Psoas muscle (tissue), 8 donors: ENCODE results near the gene PI3. TPM values are rescaled to one million over a fixed set of nuclear protein-coding genes. Genes with fewer than 3 reads are reported as not detected.
"Not testable (repeated sequence)": the region's sequence is repeated elsewhere in the genome, so short reads cannot be mapped to it uniquely, and the experiment has no call there.

Experiments
- ATAC-seq, 4 donors: fragments of 200-7000 bp; cut with Tn5 transposase; one replicate each; pipeline ENCODE4 v1.9.1; 2020; ENCODE audit warnings: moderate library complexity in 3 of 4, mild to moderate bottlenecking in 2 of 4
- DNase-seq, 2 donors: peaks; one replicate each; pipeline ENCODE4 v3.0.0-alpha.2; 2020
- H3K27ac ChIP-seq: fragments of 200-600 bp; one replicate; pipeline ENCODE4 v1.8.0; 2022
- H3K27me3 ChIP-seq, 3 donors: fragments of 200-600 bp in 1 of 3; one replicate each; pipeline versions ENCODE4 v1.6.1 to v1.8.0; 2013 to 2022; ENCODE audit warnings: low read length in 2 of 3, mild to moderate bottlenecking in 2 of 3, moderate library complexity in 1 of 3; ENCODE audit not compliant: insufficient read depth in 3 of 3
- H3K36me3 ChIP-seq, 2 donors: fragments of 200-600 bp in 1 of 2; one replicate each; pipeline versions ENCODE4 v1.6.1 to v1.8.0; 2013 to 2022; ENCODE audit warnings: low read depth in 1 of 2, mild to moderate bottlenecking in 1 of 2, moderate library complexity in 1 of 2; ENCODE audit not compliant: insufficient read depth in 1 of 2
- H3K4me1 ChIP-seq: fragments of 200-600 bp; one replicate; pipeline ENCODE4 v1.8.0; 2022
- H3K4me3 ChIP-seq: fragments of 200-600 bp; one replicate; pipeline ENCODE4 v1.8.0; 2022; ENCODE audit warnings: mild to moderate bottlenecking
- H3K9me3 ChIP-seq: fragments of 200-600 bp; one replicate; pipeline ENCODE4 v1.8.0; 2022
- CTCF ChIP-seq: fragments of 200-600 bp; IDR thresholded peaks from one replicate; pipeline ENCODE4 v1.8.0; 2022; ENCODE audit warnings: antibody characterized with exemption
- WGBS, 3 donors: extraction: QIAGEN DNeasy Blood & Tissue Kit; methylation state at CpG; one replicate each; pipeline versions ENCODE4 v1.1.6 to v1.1.7; 2013; 5-methylcytosine and 5-hydroxymethylcytosine counted together
- intact Hi-C, 2 donors: fragments of 100-400 bp; cut with DNase I; formaldehyde crosslinking; loops; one replicate each; pipeline versions ENCODE4 v1.11.0 to v1.14.2; 2022
- long read RNA-seq, 2 donors: library from polyadenylated mRNA; unstranded; transcript quantifications; one replicate each; pipeline ENCODE4 v2.0.0, GENCODE V29; 2021
- polyA plus RNA-seq, 3 donors: library from polyadenylated mRNA; stranded (reverse); fragments of 200-250 nt; gene quantifications; one replicate each; pipeline ENCODE4 v1.2.3, GENCODE V29; 2013
- total RNA-seq, 4 donors: library from RNA; stranded (reverse); fragmentation: NEBNext Ultra II Directional in 2 of 4; extraction: Animal tissue kit (Norgen Biotek cat#: 25700) in 2 of 4; gene quantifications; one replicate each; pipeline versions ENCODE4 v1.2.1 to v1.2.4, GENCODE V29; 2021 to 2023
- donor health status: healthy with polysubstance abuse.
- donor health status: DM: no; HTN: no; CAD: no; lungs with moderate emphysema.
- donor health status: Bipolar disorder and iron deficiency.
- donor health status: healthy.
- donor health status: DM: yes; HTN: yes; CAD: no.
- donor health status: DM: no; HTN: no; CAD: no.
- donor health status: DM: no; HTN: no; CAD: no.
- donor health status: DM: yes; HTN: yes; CAD: no.

PI3 gene
- total RNA-seq (under 1 TPM in 2 of 4 donors, not detected in 2; 0.40 to 0.54 TPM), polyA plus RNA-seq (under 1 TPM; 0.18 to 0.38 (median 0.18) TPM)
- long read RNA-seq, donor 1 = 0 reads
- long read RNA-seq, donor 2 = 0 reads

DNA sequence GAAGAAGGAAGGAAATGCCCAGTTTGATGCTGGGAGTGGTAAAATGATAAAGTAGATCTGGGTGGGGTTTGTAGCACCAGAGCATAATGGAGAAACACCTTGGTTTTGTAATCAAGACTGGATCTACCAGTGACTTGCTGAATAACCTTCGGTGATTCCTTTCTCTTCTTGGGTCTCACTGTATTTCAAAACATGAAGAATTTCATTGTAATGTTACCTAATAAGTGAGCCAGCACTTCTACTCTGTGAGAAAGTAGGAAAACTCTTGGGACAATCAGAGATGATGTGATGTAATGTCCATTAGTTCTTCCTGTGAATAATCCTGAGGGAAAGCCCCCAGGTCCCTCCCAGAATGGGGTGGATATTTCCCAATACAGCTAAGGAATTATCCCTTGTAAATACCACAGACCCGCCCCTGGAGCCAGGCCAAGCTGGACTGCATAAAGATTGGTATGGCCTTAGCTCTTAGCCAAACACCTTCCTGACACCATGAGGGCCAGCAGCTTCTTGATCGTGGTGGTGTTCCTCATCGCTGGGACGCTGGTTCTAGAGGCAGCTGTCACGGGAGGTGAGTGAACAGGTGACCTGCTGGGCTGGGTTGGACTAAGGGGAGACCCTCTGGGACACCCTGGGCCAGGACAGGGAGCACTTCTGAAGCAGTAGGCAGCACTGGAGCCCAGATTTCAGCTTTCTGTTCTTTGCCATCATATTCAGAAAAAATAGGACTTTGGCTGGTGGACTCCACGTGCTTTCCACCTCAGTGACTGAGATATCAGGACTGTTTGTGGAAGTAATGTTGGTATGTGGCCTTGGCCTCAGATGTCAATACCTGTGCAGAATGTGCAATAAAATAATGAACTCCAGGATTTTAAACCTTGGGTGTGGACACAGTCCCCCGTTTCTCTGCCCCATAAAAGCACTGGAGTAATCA, at the start of gene PI3:
PI3 (plus strand) TSS at position 469 of the 931 bp plus-strand sequence; CDS start at position 490, 21 bp downstream.
- intact Hi-C loops = no loop called here
- Histone ChIP-seq H3K9me3 (no peaks in the 10 kb centered on the region), H3K4me1 (no peaks in the 10 kb centered on the region), H3K4me3 (no peak within 1 kb of the TSS), H3K27ac (no peak within 1 kb of the TSS), H3K27me3 (peaks cover 0 to 4% (median 0%) of the 10 kb centered on the region in 3 donors), H3K36me3 (no peaks in the 10 kb centered on the region)
- DNase-seq (no peak), ATAC-seq (no peak)
- 61 to 76% (median 62%) methylated on average over 8 of the region's 8 CpGs for WGBS, 3 donors
- TF ChIP-seq CTCF = no peak

DNA sequence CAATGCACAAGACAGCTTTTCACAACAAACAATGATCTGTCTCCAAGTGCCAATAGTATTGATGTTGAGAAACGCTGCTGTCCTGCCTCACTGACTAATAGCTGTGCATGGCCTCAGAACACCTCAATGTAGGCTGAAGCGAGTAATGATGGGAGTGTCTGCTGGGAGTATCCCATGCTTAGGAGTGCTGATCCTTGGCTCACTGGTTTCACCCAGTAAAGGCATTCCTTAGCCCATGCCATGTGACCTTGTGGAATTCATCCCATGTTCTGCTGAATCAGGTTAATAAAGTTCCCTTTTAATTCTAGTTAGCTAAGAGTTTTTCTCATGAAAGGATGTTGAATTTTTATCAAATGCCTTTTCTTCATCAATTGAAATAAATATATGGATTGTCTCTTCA, 46.6 kb upstream of the PI3 start:
- DNase-seq (no peak), ATAC-seq (no peak)
- no peak for TF ChIP-seq CTCF
- Histone ChIP-seq H3K4me3 (no peak overlapping the region), H3K36me3 (no peaks in the 10 kb centered on the region), H3K27ac (no peak overlapping the region), H3K9me3 (no peaks in the 10 kb centered on the region), H3K4me1 (no peaks in the 10 kb centered on the region), H3K27me3 (peaks cover 0 to 16% (median 10%) of the 10 kb centered on the region in 3 donors)
- intact Hi-C loops = no loop called here
- 63 to 72% (median 65%) methylated on average over 2 of the region's 2 CpGs for WGBS, 3 donors

GRCh38 chr20:45136911-45137310, 37.8 kb upstream of the PI3 start:
- Histone ChIP-seq H3K9me3 (no peaks in the 10 kb centered on the region), H3K36me3 (no peaks in the 10 kb centered on the region), H3K4me1 (no peaks in the 10 kb centered on the region), H3K27ac (no peak overlapping the region), H3K27me3 (peaks cover 0 to 11% (median 6%) of the 10 kb centered on the region in 3 donors), H3K4me3 (no peak overlapping the region)
- TF ChIP-seq CTCF = no peak
- intact Hi-C loops = no loop called here
- ATAC-seq = no peak
- 37 to 74% (median 66%) methylated on average over 2 of the region's 2 CpGs for WGBS, 3 donors
- no peak for DNase-seq

DNA sequence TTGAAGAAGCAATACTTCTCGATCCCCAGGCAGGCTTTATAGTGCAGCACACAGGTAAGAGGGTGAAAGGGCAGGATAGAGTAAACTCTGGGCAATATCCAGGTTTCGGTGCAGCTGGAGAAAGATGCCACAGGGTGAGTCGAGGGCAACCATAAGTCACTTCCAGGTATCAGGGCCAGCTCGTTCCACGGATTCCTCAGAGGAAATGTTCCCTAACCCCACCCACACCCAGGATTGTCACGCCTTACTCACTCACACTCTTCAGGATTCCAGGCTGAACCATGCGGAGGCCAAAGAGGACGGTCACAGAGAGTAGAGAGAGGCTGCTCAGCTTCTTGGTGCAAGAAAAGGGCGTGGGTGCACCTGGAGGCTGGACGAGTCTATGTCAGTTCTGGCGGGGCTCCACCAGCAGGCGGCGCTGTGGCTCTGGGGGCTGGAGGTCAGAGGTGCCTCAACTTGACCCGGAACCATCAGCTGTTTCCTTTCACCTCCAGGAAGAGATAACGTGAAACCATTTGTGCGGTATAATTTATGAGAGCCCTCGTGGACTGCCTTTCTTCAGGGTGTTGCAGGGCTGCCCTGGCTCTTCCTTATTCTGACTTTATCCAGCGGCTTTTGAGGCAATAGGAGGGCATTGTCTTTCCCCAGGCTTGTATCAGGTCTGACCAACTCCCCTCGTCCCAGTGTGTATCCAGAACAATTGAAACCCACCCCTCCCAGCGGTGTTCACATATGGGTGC, 36.0 kb upstream of the PI3 start:
- intact Hi-C loops = no loop called here
- 34 to 37% (median 34%) methylated on average over 20 of the region's 20 CpGs for WGBS, 3 donors

GRCh38 chr20:45139733-45140375, 34.8 kb upstream of the PI3 start:
- H3K27me3 ChIP-seq, H3K9me3 ChIP-seq, ATAC-seq, H3K36me3 ChIP-seq, H3K4me3 ChIP-seq, DNase-seq, H3K27ac ChIP-seq, H3K4me1 ChIP-seq, intact Hi-C loops: not testable (repeated sequence)
- WGBS, 3 donors = 57 to 65% (median 58%) methylated on average over 5 of the region's 5 CpGs

More for the DNA sequence above, 36.0 kb upstream of the PI3 start:
- H3K27ac ChIP-seq = no peak overlapping the region
- peak; percentile 39 for TF ChIP-seq CTCF
- no peaks in the 10 kb centered on the region for H3K4me1 ChIP-seq
- no peaks in the 10 kb centered on the region for H3K36me3 ChIP-seq
- peaks cover 0 to 11% (median 6%) of the 10 kb centered on the region in 3 donors for H3K27me3 ChIP-seq
- H3K4me3 ChIP-seq = no peak overlapping the region
- no peak for ATAC-seq
- peak; percentile 25 to 62 for DNase-seq
- H3K9me3 ChIP-seq = no peaks in the 10 kb centered on the region
